Suppressor macrophage treated with lipopolysaccharide for 1 hour (primary cell): ENCODE measurements around the gene MKRN2OS.
"Not testable (repeated sequence)": the region's sequence is repeated elsewhere in the genome, so short reads cannot be mapped to it uniquely, and the experiment has no call there.

ENCODE experiments used
- DNase-seq, 3 donors: peaks; one replicate each; pipeline ENCODE4 v3.0.0-alpha.2; 2020 to 2022

The MKRN2OS gene

DNA sequence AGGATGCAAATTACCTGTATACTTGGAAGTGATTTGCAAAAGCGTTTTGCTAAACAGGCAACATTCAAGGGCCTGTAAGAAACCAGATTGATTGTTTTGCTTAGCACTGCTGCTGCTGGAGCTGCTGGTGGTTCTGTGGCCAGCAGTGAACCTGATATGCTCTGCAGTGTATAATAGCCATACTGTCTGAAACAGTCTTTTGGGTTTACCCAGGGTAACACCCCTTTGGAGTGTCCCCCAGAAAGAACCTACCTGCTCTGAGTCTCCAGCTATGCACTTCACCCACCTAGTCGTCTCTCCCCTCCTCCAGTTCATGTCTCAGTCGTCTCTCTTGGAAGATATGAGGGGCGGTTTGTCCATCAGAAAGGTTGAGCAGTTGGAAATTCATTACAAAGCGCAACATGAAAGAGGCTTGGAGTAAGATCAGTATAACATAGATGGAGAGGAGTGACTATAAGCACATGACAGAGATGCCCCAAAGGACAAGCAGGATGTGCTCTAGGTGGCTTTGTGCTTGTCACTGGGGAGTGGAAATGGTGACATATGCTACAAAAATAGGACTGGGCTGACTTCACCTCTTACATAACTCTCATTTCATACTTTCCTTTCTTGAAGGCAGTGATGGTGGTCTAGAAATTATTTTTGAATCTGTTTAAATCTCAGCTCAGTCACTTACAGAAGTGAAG, 15.3 kb upstream of the MKRN2OS start:
- DNase-seq, result peak; percentile 52 to 55 (median 54)

DNA sequence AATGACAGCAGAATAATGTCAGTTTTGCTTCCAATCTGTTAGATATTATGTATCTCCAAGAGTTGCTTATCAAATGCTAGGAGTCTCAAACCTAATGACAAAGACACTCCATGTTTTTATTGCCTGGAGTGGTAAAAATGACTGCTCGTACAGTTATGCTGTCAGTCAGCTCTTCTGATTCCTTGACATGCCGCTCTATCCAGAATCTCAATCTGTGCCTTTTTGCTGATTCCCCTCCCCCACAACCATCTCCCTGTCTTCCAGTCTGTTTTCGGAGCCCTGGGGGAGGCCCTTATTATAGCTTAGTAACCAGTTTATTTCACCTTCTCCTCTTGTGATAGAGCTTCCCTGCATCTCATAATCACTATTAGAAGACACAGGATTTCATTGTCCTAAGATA, 14.2 kb upstream of the MKRN2OS start:
- DNase-seq, result no peak

DNA sequence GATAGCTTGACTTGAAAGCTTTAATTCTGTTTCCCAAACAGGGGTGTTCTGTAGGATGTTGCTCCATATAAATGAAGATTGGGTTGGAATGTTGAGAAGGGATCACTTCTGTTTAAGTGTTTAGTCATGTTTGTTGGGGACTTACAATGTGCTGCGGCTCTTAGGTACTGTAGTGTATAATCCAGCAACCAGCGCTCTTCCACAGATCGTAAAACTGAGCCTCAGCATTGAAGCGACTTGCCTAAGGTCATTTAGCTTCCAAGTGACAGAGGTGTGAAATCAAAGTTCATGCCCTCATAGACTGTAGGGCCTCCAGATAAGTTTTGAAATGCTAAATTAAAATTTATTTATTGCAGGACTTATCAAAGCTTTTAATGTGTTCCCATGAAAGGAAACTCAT, 13.4 kb upstream of the MKRN2OS start:
- DNase-seq, result no peak

DNA sequence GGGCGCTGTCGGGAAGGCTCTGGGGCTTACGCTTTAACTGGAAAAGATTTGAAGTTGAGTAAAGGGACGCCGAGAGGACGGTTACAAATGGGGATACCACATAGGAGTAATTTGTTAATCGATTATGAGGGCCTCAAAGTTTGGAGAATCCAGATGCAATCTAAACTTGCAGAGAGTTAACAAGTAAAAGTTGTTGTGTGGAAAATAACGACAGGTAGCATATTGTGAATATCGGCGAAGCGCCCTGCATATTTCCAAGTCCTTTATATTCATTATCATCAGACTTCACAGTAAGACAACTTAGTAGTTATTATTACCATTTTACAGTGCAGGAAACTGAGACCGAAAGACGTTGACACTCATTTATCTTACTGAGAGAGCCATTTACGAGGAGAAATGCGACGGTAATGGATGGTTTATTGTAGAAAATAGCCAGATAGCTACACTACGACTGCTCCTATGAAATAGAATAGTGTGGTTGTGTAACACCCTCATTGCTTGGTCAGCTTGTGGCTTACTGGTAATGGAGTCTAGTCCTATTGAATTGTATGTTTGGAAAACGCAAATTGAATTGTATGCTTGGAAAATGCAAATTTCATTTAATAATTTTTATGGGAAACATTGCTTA, 12.3 kb upstream of the MKRN2OS start:
- peak in 2 of 3 donors; percentile 57 to 58 for DNase-seq

DNA sequence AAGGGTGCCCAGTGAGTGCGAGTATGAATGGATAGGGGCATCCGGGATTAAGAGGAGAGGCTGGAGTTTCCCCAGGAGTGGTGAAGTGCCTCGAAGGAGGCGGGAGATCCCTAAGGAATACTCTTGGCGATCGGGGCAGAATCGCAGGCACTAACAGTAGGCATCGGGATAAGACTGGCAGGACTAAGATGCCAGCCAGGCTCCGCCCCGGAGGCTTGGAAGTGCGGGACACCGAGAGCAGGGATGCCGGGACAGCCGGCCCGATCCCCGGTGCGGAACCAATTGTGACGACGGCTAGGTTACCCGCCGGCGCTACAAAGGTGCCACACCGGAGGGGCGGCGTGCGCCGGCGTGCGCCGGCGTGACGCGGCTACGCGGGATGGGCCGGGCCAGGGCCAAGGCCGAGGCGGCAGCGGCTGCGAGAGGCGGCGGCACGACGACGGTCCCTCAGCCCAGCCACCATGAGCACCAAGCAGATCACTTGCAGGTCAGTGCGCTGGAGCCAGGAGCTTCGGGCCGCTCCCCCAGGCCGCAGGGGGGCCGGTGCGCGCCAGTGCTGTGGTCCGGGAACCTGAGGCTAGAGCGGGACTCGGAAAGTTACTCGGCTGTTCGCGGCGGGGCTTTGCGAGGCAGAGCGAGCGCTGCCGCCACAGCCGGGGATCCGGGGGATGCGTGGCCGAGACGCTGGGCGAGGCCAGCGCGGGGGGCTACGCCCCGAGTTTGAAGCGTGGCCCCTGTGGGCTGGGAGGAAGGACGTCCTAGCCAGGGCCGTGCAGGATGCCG, 11.6 kb upstream of the MKRN2OS start, which contains the start of gene MKRN2:
MKRN2 (plus strand) TSS at position 398 of the 783 bp plus-strand sequence; CDS start at position 462, 64 bp downstream.
- DNase-seq, result peak; percentile 88 to 96 (median 93)

DNA sequence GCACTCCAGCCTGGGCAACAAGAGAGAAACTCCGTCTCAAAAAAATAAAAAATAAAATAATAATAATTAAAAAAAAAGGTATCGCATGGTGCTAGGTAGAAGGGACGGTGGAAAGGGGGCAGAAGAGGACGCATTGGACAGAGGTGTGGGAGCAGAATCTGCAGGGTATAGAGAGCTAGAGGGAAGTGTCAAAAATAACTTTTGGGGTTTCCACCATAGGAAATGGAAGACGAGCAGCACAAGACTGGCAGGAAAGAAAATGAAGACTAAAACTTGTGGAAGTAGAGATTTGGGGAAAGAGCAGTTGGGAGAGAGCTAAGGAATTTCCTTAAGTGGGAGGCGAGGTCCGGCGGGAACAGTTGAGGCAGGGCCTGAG, 11.0 kb upstream of the MKRN2OS start:
- DNase-seq, result peak in 2 of 3 donors; percentile 34 to 45

DNA sequence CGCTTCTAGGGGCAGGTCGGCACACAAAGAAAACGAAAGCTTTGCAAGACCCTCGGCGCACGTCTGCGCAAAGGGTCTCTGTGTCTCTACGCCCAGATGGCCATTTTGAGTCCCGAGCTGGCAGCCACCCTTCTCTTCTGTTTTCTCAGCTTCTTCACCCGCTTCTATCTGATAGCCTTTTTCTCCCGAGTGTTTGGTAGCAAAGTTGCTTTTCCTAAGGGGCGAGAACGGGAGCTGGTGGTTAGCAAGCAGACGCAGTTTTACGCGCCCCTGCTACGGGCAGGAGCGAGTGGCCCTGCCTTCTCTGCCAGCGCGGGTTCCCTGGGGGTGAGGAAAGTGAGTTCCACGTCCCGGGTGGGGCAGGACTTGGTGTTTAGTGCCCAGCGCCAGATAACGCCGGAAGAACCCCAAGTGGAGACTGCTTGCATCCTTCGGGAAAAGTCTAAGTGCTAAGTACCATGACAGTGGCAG, 8.7 kb upstream of the MKRN2OS start:
- DNase-seq, result peak in 2 of 3 donors; percentile 15 to 43

DNA sequence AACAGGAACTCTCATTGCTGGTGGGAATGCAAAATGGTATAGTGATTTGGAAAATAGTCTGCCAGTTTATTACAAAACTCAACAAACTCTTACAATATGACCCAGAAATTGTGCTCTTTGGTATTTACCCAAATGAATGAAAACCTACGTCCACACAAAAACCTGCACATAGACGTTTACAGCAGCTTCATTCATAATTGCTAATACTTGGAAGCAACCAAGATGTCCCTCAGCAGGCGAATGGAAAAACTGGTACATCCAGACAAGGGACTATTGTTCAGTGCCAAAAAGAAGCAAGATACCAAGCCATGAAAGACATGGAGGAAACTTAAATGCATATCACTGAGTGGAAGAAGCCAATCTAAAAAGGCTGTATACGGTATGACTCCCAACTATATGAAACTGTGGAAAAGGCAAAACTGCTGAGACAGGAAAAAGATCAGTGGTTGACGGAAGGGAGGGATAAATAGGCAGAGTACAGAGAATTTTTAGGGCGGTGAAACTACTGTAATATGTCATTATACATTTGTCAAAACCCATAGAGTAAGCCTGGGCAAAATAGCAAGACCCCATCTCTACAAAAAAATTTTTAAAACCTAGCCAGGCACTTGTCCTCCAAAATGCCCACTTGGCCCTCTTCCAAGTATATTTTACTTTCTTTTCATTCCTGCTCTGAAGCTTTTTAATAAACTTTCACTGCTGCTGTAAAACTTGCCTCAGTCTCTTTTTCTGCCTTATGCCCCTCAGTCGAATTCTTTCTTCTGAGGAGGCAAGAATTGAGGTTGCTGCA, 4.9 kb upstream of the MKRN2OS start:
- DNase-seq, result no peak

DNA sequence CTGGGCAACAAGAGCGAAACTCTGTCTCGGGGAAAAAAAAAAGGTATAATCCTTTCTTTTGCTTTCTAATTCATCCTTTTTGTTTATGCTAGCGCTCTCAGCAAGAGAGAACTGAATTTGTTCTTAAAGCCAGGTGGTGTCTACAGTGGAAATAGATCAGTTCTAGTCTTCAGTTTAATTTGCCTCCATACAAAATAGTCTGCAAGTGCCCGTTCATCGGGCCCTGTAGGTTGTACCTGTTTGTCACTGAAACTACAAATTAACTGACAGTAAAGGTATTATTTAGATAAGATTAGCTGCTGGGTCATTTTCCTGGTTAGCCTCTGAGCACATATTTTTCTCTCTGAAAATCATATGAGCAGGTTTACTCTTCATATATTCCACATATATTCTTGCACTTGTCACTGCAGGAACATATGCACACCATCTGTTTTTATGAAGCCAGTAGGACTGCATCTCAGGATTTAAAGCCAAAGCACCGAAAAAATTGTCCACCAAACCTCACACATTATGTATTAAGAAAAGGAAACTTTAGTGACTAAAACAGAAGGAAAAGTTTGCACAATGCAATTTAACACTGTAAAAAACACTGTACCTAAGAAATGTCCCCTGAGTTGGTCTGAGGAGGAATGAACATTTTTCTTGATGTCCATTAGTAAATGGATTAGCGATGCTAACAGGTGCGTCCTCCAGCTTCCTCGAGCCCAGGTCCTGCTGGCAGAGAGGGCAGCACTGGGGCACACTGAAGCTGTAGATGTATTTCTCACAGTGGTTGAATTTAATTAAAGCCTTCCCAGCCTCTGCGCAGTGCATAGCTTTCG, 437 bp downstream of the MKRN2OS start:
- DNase-seq, result no peak

DNA sequence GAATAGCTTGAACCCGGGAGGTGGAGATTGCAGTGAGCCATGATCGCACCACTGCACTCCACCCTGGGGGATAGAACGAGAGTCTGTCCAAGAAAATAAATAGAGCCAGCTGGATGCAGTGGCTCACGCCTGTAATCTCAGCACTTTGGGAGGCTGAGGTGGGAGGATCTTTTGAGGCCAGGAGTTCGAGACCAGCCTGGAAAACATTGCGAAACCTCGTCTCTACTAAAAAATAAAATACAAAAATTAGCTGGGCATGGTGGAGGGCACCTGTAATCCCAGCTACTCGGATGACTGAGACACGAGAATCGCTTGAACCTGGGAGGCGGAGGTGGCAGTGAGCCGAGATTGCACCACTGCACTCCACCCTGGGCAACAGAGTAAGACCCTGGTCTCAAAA, 1.8 kb downstream of the MKRN2OS start:
- DNase-seq, result not testable (repeated sequence)

DNA sequence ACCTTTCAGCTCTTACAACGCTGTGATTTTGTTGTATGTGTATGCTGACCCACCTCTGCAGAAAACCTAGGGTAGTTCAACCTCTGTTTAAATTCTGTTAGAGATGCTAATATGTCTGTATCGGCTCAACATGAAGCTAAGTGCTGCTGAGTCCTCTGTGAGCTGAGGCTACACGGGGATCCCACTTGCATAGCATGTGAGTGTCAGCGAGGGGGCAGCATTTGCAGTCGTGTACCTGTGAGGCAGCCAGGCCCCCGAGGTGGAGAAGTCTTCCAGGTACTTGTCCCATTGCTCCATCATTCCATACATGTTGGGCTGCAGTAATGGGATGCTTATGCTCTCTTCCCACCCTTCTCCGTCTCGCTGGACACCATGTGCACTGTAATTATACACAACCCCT, 3.7 kb downstream of the MKRN2OS start:
- no peak for DNase-seq

DNA sequence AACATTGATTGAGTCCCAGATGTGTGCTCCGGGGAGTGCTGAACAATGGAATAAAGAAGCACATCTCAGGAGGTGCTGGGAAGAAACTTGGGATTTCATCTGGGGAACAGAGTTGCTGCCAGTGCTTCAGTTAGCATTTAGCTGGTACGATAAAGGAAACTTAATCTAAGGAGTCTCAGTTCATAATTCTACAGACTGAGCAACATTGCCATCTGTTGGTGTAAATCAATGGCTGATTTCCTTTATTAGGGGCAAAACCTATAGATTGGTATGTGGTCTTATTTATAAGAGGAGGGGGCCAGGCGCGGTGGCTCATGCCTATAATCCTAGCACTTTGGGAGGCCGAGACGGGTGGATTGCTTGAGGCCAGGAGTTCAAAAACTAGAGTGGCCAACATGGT, 8.9 kb downstream of the MKRN2OS start:
- no peak for DNase-seq

DNA sequence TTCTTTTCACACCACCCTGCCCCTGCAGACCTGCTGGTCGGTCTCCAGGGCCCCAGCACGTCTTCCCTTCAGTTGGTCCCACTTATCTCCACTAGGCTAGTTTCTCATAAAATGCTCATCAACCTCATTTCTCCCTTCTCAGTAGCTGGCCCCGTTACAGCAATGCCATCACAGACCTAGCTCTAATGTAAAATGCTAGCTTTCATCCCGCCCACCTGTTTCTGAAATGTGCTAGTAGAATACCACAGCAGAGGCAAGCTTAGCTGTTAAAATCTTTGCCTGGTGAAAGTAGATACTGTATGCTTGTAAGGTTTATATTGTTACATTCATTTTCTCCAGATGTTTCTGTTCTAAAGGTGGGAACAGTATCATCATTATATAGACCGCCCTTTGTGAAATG, 13.1 kb downstream of the MKRN2OS start:
- DNase-seq, result no peak

DNA sequence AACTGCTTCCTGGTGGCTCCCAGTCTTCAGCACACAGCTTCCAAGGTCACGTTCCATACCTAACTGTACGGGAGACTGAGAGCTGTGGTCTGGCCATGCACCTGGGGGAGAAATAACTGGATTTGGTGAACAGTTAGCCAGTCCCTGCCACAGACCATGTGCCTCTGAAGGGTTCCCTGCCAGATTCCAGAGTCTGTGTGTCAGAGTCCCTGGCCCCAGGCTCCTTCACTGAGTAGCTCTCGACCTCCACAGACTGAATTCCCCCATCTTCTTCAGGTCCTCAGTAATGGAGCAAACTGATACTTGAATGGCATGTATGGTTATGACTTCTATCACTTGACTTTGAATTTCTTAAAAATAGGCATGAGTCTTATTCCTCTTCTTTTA, 17.5 kb downstream of the MKRN2OS start:
- DNase-seq, result no peak

DNA sequence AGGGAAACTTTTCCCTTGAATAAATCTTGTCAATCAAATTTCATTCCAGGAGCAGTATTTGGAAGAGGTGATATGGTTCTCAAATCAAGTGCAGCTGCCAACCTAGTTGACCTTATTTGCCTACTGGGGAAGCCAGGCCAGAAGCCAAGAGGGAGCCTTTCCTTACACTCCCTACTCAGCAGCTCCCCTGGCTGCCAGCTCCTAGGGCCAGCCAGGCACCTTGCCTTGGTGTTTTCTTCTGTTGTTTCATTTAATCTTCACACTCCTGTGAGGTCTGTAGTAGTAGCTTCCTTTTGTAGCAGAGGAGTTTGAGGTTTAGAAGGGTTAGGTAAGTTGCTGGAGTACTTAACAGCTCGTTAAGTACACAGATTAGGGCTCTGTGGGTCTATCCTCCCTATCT, 22.6 kb downstream of the MKRN2OS start:
- no peak for DNase-seq

DNA sequence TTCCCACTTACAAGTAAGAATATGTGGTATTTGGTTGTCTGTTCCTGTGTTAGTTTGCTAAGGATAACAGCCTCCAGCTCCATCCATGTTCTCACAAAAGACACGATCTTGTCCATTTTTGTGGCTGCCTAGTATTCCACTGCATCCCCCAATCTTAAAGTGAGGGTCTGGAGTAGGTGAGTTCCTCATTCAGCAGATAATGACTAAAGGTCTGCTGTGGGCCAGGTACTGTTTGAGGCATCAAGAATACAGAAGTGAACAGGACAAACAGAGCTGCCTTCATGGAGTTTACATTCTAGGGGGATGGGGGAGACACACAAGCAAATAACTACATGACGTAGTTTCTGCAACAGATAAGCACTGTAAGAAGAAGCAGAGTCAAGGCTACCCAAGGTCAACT, 24.3 kb downstream of the MKRN2OS start:
- no peak for DNase-seq

DNA sequence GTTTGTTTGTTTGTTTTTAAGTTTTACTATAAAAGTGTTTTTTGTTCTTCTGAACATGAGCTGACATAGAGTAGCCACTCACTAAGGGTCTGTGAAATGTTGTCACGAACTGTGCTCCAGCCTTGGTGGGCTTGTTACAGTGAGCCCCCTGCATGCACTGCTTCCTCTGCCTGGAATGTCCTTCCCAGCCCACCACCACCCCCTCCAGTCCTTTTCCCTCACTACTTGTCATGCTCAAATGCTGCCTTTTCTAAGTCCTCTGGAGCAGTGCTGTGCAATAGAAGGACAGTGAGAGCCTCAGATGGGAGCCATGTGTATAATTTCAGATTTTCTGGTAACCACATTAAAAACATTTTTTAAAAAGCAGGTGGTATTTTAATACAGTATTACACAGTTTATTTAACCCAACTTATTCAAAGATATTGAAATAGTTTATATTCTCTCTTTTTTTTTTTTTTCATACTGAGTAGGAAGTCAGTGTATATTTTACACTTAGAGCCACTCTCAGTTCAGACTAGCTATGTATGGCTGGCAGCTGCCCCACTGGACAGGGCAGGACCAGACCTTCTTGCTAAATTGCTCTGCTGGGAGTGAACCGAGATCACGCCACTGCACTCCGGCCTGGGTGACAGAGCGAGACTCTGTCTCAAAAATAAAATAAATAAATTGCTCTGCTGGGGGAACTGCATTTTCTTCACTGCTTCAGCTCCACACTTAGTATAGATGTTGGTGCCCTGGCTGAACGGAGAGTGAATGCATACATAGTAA, 26.9 kb downstream of the MKRN2OS start:
- no peak for DNase-seq

DNA sequence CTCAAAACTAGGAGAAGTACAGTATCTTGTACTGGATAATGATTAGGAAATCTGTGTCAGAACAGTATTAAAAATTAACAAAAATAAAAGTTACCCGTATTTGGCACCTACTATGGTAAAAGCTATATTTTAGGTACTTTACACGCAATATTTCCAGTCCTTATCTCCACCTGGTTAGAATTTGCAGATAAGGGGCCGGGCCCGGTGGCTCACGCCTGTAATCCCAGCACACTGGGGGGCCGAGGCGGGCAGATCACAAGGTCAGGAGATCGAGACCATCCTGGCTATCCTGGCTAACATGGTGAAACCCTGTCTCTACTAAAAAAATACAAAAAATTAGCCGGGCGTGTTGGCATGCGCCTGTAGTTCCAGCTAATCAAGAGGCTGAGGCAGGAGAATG, 28.4 kb downstream of the MKRN2OS start:
- DNase-seq, result no peak

DNA sequence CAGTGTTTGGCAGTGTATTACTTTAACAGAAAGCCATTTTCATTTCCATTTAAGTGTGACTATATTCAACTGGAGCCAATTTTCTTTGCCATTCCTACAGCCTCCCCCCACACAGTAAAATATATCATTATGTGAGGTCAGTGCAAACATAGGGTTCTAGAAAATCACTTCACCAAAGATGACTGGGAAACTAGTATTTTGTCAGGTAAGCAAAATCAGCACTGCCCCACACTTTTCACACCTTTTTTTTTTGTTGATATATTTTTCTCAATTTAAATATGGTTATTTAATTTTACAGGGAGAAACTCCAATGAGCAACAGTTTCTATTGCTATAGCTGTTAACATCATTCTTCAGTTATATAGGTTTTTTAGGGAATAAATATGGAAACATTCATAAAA, 29.7 kb downstream of the MKRN2OS start:
- DNase-seq, result no peak

DNA sequence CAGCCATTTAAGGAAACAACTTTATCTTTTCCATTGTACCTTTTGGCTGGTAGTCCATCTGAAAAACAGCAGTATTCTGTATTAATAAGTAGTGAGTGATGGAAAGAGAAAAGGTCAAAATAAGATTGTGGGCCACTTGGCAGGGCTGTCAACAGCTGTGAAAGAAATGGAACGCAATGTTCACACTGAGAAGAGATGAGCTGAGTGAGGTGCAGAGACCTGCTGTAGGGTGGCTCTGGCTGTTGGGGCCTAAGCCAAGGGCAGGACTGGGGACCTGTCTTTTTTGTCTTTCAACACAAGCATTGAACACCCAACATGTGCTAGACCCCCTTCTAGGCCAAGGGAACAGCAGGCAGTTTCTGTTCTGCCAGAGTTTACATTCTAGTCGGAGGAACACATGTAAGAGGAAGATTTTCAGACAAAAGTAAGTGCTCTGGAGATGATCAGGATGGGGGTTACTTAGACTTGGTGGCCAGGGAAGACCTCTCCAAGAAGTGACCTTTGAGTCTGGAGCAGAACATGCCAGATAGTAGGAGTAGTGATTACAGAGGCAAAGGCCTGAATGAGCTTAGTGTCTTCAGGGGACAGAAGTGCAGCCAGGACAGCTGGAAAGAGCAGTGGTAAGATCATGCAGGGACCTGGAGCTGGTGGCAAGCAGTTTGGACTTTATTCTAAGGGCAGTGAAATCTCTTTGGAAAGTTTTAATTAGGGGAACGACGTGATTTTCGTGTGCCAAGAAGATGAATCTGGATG, 31.4 kb downstream of the MKRN2OS start:
- DNase-seq, result no peak
